GM12892 (cell line): ENCODE results near the gene AP1AR.
"Not testable (repeated sequence)": the region's sequence is repeated elsewhere in the genome, so short reads cannot be mapped to it uniquely, and the experiment has no call there.

Experiments
- POLR2AphosphoS5 ChIP-seq: IDR thresholded peaks from 2 replicates; pipeline ENCODE4 v1.6.1; 2011; ENCODE audit warnings: low read depth, low read length, control low read depth
- TAF1 ChIP-seq: IDR thresholded peaks from 2 replicates; pipeline ENCODE4 v1.6.1; 2011; ENCODE audit warnings: low read depth, mild to moderate bottlenecking, control low read depth, low read length, borderline replicate concordance

DNA sequence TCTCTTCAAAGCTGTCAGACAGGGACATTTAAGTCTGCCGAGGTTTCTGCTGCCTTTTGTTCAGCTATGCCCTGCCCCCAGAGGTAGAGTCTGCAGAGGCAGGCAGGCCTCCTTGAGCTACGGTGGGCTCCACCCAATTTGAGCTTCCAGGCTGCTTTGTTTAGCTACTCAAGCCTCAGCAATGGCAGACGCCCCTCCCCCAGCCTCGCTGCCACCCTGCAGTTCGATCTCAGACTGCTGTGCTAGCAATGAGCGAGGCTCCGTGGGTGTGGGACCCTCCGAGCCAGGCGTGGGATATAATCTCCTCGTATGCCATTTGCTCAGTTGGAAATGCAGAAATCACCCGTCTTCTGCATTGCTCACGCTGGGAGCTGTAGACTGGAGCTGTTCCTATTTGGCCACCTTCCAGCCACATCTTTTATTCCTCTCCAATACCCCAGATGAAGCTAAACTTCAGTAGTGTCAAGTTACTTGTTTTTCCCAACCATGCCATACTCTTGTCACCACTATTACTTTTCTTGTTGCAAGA, 77.7 kb downstream of the AP1AR start:
- not testable (repeated sequence) for TF ChIP-seq TAF1, POLR2AphosphoS5
